H7 (cell line): ENCODE data around the gene ZNF594. TPM values are rescaled to one million over a fixed set of nuclear protein-coding genes. Genes with fewer than 3 reads are reported as not detected.
"Not testable (repeated sequence)": the region's sequence is repeated elsewhere in the genome, so short reads cannot be mapped to it uniquely, and the experiment has no call there.

ENCODE experiments used
- DNase-seq: peaks from one replicate; pipeline ENCODE4 v3.0.0; 2012
- H3K27me3 ChIP-seq: 2 replicates; pipeline ENCODE4 v1.6.0; 2011; ENCODE audit warnings: mild to moderate bottlenecking, low read length; ENCODE audit not compliant: control insufficient read depth, insufficient read depth
- H3K36me3 ChIP-seq: replicated peaks from 2 replicates; pipeline ENCODE4 v1.5.1; 2011; ENCODE audit warnings: low read length; ENCODE audit not compliant: control insufficient read depth, insufficient read depth
- H3K4me3 ChIP-seq: 2 replicates; pipeline ENCODE4 v1.5.1; 2011; ENCODE audit warnings: low read depth, mild to moderate bottlenecking, control low read depth, low read length, moderate library complexity; ENCODE audit not compliant: insufficient read depth
- total RNA-seq: library from RNA; depleted of rRNA; stranded (reverse); fragments of >200 nt; shearing (Covaris generic); gene quantifications from 2 replicates; pipeline ENCODE4 v1.2.3, GENCODE V29; 2014; rRNA removed

Gene ZNF594
- total RNA-seq: 0.73 and 1.6 TPM in 2 replicates

DNA sequence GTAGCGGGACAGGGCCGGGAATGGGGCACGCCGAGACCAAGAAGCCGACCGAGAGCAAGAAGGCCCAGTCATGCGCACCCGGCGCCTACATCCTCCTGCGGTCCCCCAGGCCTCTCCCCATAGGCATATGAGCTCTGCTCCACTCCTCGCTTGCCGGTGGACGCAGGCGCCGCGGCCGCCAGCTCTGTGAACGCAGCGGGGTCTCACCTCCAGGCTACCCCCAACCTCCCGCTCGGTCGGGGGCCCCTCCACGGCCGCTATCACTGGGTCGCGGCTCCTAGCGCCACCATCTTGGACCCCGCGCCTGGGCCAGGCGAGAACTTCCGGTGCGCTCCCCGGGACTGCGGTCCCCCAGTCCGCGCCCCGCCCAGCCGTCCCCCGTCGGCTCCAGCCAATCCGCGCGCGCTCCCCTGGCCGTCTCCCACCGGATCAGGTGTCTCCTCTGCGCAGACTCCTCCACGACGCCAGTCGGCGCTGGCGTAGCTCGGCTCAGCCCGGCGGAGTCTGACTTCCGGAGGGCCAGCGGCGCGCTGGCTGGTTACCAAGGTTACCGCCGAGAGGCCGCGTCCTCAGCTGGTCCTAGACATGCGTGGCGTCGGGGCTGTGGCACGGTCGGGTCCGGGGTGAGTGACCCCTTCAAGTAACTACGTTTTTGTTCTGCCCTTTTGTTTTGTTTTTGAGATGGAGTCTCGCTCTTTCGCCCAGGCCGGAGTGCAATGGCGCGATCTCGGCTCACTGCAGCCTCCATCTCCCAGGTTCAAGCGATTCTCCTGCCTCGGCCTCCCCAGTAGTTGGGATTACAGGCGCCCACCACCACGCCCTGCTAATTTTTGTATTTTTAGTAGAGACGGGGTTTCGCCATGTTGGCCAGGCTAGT lies at the start of gene ZNF594:
ZNF594 (minus strand) TSS at position 328 of the 877 bp plus-strand sequence. CDS start 7,612 bp downstream, outside the sequence.
- H3K36me3 ChIP-seq: peaks cover 5% of the 10 kb centered on the region
- H3K4me3 ChIP-seq: peak within 1 kb of the TSS; percentile 88
- H3K27me3 ChIP-seq: no peaks in the 10 kb centered on the region
- DNase-seq: peak; percentile 99

DNA sequence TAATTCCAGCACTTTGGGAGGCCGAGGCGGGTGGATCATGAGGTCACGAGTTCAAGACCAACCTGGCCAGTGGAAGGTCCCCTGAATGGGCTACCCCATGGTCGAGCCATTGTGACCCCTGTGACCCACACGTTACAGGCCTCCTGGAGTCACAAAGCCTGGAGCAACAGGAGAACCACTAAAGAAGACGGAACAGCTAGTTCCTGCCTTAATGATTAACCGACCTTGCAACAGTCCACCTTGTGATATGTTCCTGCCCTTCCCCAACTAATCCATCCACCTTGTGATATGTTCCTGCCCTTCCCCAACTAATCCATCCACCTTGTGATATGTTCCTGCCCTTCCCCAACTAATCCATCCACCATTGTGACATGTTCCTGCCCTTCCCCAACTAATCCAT lies 48.1 kb upstream of the ZNF594 start:
- H3K27me3 ChIP-seq, DNase-seq, H3K4me3 ChIP-seq, H3K36me3 ChIP-seq: not testable (repeated sequence)

DNA sequence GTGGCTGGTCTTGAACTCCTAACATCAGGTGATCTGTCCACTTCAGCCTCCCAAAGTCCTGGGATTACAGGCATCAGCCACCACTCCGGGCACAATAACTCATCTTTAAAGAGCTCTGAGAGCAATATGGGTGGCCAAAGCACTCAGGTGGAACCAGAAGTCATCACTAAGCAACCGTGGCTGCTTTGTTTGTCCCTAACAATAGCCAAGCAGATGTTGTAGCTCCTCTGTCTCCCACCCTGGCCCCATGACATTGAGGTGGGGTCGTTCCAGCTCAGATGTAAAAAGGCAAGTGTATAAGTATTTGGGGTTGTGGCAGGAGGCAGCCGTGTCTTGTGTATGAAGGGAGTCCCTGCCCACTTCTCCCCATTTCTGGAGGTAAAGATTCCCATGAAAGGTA lies 46.7 kb upstream of the ZNF594 start:
- H3K27me3 ChIP-seq: no peaks in the 10 kb centered on the region
- H3K36me3 ChIP-seq: no peaks in the 10 kb centered on the region
- no peak for DNase-seq
- H3K4me3 ChIP-seq: no peak overlapping the region

DNA sequence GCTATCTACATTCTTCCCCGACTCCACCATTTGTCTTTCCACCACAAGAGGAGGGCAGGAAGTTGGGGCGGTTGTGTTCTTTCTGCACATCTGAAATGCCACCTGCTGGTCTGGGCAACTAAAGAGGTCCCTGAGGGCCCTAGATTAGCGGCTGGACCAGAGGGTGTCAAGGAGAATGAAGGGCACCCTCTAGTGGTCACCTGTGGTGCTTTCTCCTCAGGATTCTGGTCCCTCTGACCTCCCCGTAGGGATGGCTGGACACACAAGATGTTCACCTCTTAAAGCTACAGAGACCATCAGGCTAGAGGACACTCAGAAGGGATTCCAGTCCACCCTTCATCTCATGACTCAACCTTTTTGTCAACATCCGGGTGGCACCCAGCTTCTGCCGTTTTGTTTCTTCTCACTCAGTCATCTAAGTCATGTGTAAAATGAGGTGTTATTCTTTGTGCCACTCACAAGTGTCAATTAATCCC lies 45.9 kb upstream of the ZNF594 start:
- Histone ChIP-seq H3K4me3 (no peak overlapping the region), H3K27me3 (no peaks in the 10 kb centered on the region), H3K36me3 (no peaks in the 10 kb centered on the region)
- DNase-seq: peak; percentile 89

DNA sequence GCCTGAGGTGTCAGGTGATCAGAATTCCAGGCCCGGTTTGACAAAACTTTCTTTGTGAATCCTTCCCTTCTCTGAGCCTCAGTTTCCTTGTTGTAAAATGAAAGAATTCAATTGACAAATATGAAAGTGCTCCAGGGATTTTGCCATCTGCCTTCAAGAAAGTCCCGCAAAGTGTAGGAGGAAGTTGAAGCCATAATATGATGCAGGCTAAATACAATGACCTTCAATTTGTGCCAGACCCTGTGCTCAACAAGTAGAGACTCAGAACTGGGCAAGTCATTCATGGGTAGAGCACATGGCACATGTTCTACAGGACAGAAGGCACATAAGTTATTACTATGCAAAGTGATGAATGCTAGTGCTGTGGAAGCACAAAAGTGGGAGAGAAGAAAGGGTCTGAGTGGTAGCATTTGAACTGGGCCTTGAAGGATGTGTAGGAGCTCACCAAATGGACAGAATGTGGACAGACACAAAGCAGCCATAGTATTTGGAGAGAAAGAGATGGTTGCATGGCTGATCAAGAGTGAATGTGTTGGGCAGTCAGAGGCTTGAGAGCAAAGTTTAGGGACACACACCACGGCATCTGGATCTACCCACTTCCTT lies 45.4 kb upstream of the ZNF594 start:
- Histone ChIP-seq H3K4me3 (no peak overlapping the region), H3K27me3 (no peaks in the 10 kb centered on the region), H3K36me3 (no peaks in the 10 kb centered on the region)
- DNase-seq: no peak

DNA sequence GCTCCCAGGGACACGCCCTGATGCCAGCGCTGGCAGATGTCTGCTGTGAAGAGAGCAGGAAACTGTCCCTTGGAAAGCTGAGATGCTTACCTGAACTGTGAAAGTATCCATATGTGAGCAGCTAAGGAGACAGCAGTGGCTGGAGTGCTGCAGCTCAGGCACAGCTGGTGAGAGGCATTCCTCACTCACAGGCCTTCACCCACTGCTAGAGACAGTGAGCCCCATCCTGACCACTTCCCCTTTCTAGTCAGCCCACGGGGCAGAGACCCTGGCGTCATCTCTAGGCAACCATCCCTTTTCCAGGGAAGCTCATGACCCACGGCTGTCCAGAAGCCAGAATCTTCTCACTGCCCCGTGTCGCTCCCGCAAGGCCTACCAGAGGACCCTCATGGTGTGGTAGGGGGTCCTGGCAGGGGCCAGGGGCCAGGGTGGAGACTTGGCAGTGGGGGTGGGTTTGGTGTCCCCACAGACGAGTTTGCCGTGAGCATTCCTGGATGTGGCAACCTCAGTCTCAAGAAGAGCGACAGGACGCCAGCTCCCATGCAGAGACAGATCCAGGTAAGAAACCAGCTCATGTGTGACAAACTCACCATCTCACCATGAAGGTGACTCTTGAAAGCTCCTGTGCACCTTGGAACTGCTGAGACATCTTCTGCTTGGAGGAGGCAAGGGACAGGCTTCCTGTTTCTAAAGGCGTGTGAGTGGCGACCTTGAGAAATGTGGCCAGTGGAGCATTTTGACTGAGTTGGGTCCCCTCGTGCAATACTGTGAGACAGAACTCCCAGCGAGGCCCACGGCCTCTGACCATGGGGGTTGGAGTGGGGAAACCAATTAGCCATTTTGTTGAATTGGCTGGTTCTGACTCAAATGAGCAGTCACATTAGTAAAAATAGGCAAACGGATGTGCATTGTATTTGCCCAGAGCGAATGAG lies 43.2 kb upstream of the ZNF594 start, which contains the start of gene SCIMP:
SCIMP (minus strand) TSS at position 216 of the 932 bp plus-strand sequence; CDS start at position 111, 105 bp downstream.
- no peak within 1 kb of the TSS for H3K4me3 ChIP-seq
- no peaks in the 10 kb centered on the region for H3K36me3 ChIP-seq
- H3K27me3 ChIP-seq: no peaks in the 10 kb centered on the region
- DNase-seq: no peak

DNA sequence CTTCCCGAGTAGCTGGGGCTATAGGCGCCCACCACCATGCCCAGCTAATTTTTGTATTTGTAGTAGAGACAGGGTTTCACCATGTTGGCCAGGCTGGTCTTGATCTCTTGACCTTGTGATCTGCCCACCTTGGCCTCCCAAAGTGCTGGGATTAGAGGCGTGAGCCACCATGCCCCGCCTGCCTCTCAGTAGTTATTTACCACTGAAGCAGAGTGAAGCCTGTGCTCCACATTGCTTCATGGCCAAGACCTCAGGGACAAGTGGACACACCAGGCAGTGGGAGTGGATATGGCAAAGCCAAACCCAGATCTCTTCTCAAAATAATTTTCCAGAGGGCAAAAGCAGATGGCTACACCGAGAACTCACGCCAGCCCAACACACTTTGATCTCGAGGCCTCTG lies 41.8 kb upstream of the ZNF594 start:
- not testable (repeated sequence) for H3K36me3 ChIP-seq

DNA sequence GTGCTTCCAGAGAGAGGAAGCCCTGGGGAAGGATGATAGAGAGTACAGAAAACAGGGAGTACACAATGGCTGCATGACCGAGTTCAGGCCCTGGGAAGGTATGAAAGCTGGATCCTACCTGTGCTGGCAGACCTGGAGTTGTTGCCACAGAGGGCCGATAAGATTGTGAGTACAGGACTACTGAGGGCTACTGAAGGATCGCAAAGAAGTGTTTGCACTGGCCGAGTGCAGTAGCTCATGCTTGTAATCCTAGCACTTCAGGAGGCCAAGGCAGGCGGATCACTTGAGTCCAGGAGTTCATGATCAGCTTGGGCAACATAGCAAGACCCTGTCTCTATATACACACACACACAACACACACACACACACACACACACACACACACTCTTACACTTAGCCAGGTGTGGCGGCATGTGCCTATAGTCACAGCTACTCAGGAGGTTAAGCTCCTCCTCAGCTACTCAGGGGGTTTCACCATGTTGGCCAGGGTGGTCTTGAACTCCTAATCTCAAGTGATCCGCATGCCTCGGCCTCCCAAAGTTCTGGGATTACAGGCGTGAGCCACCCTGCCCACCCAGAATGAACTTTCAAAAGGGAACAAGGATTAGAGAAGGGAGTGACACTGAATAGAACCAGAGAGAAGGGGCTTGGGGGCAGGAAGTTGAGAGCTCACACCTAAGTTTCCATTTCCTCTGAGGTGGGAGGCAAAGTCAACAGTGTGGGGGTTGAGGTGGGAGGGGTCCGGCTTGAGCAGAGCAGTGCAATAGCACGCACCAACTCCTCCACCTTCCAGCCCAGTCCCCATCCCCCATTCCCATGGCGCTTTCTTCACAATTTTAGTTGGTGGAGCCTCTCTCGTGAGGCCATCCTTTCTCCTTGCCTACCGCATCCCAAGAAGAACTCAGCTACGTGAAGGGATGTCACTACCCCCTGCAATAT lies 35.5 kb upstream of the ZNF594 start:
- Histone ChIP-seq H3K36me3 (no peaks in the 10 kb centered on the region), H3K4me3 (no peak overlapping the region), H3K27me3 (no peaks in the 10 kb centered on the region)
- DNase-seq: no peak

More for the DNA sequence above, 41.8 kb upstream of the ZNF594 start:
- not testable (repeated sequence) for H3K27me3 ChIP-seq, DNase-seq, H3K4me3 ChIP-seq

DNA sequence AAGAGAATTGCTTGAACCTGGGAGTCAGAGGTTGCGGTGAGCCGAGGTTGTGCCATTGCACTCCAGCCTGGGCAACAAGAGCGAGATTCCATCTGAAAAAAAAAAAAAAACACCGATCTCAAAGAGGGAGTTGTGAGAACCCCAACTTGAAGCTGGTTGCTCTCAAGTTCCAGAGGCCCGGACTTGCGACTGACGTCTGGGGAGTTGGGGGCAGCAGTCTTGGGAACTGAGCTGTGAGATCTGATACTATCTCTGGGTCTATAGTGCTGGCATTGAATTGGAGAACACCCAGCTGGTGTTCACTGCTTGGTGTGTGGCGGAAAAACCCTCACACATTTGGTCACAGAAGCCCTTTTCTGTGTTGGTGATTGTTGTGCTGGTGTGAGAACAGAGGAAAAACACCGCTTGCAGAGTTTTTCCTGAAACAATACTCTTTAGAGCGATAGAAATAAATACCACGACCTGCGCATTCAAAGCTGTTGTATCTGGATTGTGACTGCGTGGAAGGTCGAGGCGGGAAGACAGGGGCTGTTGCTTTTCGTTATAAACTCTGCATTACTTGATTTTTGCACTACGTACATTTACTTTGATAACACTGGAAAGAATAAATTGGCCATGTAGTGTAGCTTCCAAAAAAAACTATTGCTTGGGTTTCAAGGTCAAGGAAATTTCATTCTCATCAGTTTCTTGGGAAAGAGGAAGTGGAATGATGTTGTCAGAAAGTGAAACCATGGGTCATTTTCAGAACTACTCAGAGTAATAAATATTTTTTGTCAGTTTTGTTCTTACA lies 34.2 kb upstream of the ZNF594 start:
- DNase-seq: no peak
- no peaks in the 10 kb centered on the region for H3K36me3 ChIP-seq
- H3K27me3 ChIP-seq: no peaks in the 10 kb centered on the region
- no peak overlapping the region for H3K4me3 ChIP-seq

DNA sequence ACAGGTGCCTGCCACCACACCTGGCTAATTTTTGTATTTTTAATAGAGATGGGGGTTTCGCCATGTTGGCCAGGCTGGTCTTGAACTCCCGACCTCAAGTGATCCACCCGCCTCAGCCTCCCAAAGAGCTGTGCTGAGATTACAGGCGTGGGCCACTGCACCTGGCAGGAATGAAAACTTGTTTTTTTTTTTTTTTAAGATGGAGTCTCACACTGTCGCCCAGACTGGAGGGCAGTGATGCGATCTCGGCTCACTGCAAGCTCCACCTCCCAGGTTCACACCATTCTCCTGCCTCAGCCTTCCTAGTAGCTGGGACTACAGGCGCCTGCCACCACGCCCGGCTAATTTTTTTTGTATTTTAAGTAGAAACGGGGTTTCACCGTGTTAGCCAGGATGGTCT lies 30.2 kb upstream of the ZNF594 start:
- not testable (repeated sequence) for H3K27me3 ChIP-seq, H3K36me3 ChIP-seq, DNase-seq, H3K4me3 ChIP-seq

DNA sequence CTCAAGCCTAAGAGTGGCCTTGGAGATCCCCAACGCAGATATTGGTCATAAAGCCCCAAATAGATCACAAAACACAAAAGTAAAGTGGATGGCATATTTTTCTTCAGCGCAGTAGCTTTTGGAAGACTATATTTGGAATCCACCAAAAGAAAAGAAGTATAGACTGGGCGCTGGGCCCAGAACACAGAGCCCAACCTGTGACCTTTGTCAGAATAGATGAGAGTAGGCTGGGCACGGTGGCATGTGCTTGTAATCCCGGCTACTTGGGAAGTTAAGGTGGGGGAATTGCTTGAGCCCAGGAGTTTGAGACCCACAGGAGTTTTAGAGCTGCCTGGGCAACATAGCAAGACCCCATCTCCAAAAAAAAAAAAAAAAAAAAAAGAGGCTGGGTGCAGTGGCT lies 28.4 kb upstream of the ZNF594 start:
- no peaks in the 10 kb centered on the region for H3K36me3 ChIP-seq
- no peaks in the 10 kb centered on the region for H3K27me3 ChIP-seq
- no peak overlapping the region for H3K4me3 ChIP-seq
- no peak for DNase-seq

DNA sequence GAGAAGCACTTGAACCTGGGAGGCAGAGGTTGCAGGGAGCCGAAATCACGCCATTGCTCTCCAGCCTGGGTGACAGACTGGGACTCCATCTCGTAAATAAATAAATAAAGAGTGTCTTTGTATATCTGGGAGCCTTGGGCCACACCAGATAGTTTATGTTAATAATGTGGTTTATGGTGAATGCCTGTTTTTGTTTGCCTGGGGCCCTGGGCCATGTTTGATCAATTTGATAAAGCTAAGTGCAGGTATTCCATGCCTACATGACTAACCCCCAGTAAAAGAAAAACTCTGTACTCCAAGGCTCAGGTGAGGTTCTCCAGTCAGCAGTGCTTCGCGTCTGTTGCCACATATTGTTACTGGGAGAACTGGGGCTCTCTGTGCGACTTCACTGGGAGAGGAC lies 27.9 kb upstream of the ZNF594 start:
- Histone ChIP-seq H3K36me3 (no peaks in the 10 kb centered on the region), H3K4me3 (no peak overlapping the region), H3K27me3 (no peaks in the 10 kb centered on the region)
- no peak for DNase-seq

DNA sequence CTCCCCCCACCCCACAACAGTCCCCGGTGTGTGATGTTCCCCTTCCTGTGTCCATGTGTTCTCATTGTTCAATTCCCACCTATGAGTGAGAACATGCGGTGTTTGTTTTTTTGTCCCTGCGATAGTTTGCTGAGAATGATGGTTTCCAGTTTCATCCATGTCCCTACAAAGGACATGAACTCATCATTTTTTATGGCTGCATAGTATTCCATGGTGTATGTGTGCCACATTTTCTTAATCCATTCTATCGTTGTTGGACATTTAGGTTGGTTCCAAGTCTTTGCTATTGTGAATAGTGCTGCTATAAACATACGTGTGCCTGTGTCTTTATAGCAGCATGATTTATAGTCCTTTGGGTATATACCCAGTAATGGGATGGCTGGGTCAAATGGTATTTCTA lies 25.9 kb upstream of the ZNF594 start:
- H3K4me3 ChIP-seq, H3K27me3 ChIP-seq, DNase-seq: not testable (repeated sequence)

More for the DNA sequence above, 25.9 kb upstream of the ZNF594 start:
- not testable (repeated sequence) for H3K36me3 ChIP-seq
